ENCODE results near the gene IRAK3. TPM values are rescaled to one million over a fixed set of nuclear protein-coding genes. Genes with fewer than 3 reads are reported as not detected.
"Not testable (repeated sequence)": the region's sequence is repeated elsewhere in the genome, so short reads cannot be mapped to it uniquely, and the experiment has no call there.

The IRAK3 gene
- total RNA-seq, 1 experiment from 2014 or later, result 0.44 TPM

GRCh38 chr12:66232263-66232662 lies 43.2 kb downstream of the IRAK3 start:
- no CpG with 5 or more reads among the region's 3 CpGs for WGBS (ENCODE audit: extremely low coverage, insufficient read length, low lambda C conversion rate)
- Histone ChIP-seq H3K14ac (ENCODE audit: insufficient read depth, low read length) (no peak overlapping the region), H4K91ac (ENCODE audit: insufficient read length, low read depth, low read length) (no peak overlapping the region), H3K23me2 (ENCODE audit: insufficient read length, low read depth, low read length, poor library complexity, severe bottlenecking) (no peaks in the 10 kb centered on the region), H3K9me3 (ENCODE audit: control insufficient read depth, low read depth, low read length) (no peaks in the 10 kb centered on the region), H3K23ac (ENCODE audit: insufficient read length, low read depth, low read length) (no peak overlapping the region), H2AFZ (ENCODE audit: low read length) (no peak overlapping the region), H2BK20ac (ENCODE audit: low read depth, low read length, poor library complexity, severe bottlenecking) (no peak overlapping the region), H3T11ph (ENCODE audit: low read length) (no peak overlapping the region), H3K4me2 (ENCODE audit: insufficient read depth, insufficient read length, low read length) (no peak overlapping the region), H3K79me2 (ENCODE audit: insufficient read depth, low read length) (no peaks in the 10 kb centered on the region), H3K27ac (ENCODE audit: insufficient read length, low read depth, low read length) (no peak overlapping the region), H3K4ac (ENCODE audit: low read depth, low read length) (no peak overlapping the region), H4K8ac (replicated peaks; ENCODE audit: insufficient read length, low read depth, low read length) (no peak overlapping the region), H2BK12ac (ENCODE audit: insufficient read length, low read depth, low read length) (no peak overlapping the region), H3K79me1 (ENCODE audit: insufficient read depth, low read depth, low read length, poor library complexity, severe bottlenecking) (no peaks in the 10 kb centered on the region), H4K5ac (ENCODE audit: insufficient read length, low read depth, low read length) (no peak overlapping the region), H3K27me3 (ENCODE audit: insufficient read depth, low read length) (no peaks in the 10 kb centered on the region), H2BK15ac (ENCODE audit: low read depth, low read length) (no peak overlapping the region), H3K9ac (ENCODE audit: extremely low read depth, insufficient read length, low read length) (no peak overlapping the region), H3K4me1 (ENCODE audit: insufficient read depth, low read length) (no peaks in the 10 kb centered on the region), H3K56ac (ENCODE audit: insufficient read length, low read depth, low read length) (no peak overlapping the region), H2AK5ac (ENCODE audit: insufficient read length, low read length) (no peak overlapping the region), H4K20me1 (ENCODE audit: control insufficient read depth, insufficient read depth, insufficient read length) (no peaks in the 10 kb centered on the region), H2BK120ac (ENCODE audit: low read depth, low read length, poor library complexity, severe bottlenecking) (no peak overlapping the region), H3K18ac (ENCODE audit: insufficient read length, low read depth, low read length) (no peak overlapping the region), H2BK5ac (ENCODE audit: insufficient read length, low read length) (no peak overlapping the region)
- Mint-ChIP-seq H3K4me1 (peaks cover 5 to 6% of the 10 kb centered on the region in 2 experiments), H3K27me3 (ENCODE audit: low read depth) (peaks cover 8% of the 10 kb centered on the region), H3K27ac (no peak overlapping the region), H3K4me3 (no peak overlapping the region), H3K9me3 (no peaks in the 10 kb centered on the region), H3K36me3 (ENCODE audit: insufficient read depth in 1 of 3, low read depth in 3 of 3) (no peaks in the 10 kb centered on the region; a peak in 1 of 7 replicates)
- DNase-seq, result no peak
- no peak for TF ChIP-seq CTCF (conservative IDR thresholded peaks at IDR 0.05)

DNA sequence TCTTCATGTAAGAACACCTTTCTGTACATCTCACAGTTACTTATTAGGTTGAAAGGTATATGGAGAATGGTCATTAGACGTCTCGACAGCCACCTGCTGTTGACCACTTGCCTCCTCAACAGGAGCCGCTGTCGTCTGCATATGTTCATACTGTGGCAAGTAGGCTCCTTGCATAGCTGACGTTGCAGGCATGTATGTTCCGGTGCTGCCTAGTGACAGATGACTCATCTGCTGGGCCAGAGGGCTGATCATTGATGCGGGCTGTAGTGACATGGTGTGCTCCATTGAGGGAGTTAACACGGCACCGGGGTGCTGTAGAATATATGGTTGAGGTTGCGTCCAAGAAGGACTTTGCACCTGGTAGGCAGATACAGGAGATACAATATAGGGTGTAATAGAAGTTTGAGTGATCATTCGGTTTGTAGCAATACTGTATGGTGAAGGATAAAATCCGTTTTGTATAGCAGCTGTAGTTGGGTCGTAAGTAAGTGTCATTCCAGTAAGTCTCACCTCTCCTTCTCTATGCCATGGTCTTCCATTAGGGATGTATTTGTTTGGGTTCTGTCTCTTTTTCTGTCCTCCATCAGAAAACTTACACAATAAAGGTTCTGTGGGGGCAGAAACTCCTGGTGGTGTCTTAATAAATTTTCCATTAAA lies 45.2 kb downstream of the IRAK3 start:
- H3K27me3 Mint-ChIP-seq (ENCODE audit: low read depth); H3K27ac Mint-ChIP-seq; H2BK12ac ChIP-seq (ENCODE audit: insufficient read length, low read depth, low read length); H3T11ph ChIP-seq (ENCODE audit: low read length); H3K23me2 ChIP-seq (ENCODE audit: insufficient read length, low read depth, low read length, poor library complexity, severe bottlenecking); H3K56ac ChIP-seq (ENCODE audit: insufficient read length, low read depth, low read length); H2BK20ac ChIP-seq (ENCODE audit: low read depth, low read length, poor library complexity, severe bottlenecking); H4K8ac ChIP-seq (replicated peaks; ENCODE audit: insufficient read length, low read depth, low read length); H3K9me3 ChIP-seq (ENCODE audit: control insufficient read depth, low read depth, low read length); H3K27ac ChIP-seq (ENCODE audit: insufficient read length, low read depth, low read length); H3K18ac ChIP-seq (ENCODE audit: insufficient read length, low read depth, low read length); H3K9ac ChIP-seq (ENCODE audit: extremely low read depth, insufficient read length, low read length); H3K4me1 ChIP-seq (ENCODE audit: insufficient read depth, low read length); H3K36me3 Mint-ChIP-seq (ENCODE audit: insufficient read depth in 1 of 3, low read depth in 3 of 3); H3K27me3 ChIP-seq (ENCODE audit: insufficient read depth, low read length); H4K5ac ChIP-seq (ENCODE audit: insufficient read length, low read depth, low read length); H2AFZ ChIP-seq (ENCODE audit: low read length); H3K79me1 ChIP-seq (ENCODE audit: insufficient read depth, low read depth, low read length, poor library complexity, severe bottlenecking); H4K20me1 ChIP-seq (ENCODE audit: control insufficient read depth, insufficient read depth, insufficient read length); H3K4me2 ChIP-seq (ENCODE audit: insufficient read depth, insufficient read length, low read length); H3K9me3 Mint-ChIP-seq; H3K14ac ChIP-seq (ENCODE audit: insufficient read depth, low read length); H2BK120ac ChIP-seq (ENCODE audit: low read depth, low read length, poor library complexity, severe bottlenecking); H3K79me2 ChIP-seq (ENCODE audit: insufficient read depth, low read length); H3K23ac ChIP-seq (ENCODE audit: insufficient read length, low read depth, low read length); H2BK5ac ChIP-seq (ENCODE audit: insufficient read length, low read length); H2BK15ac ChIP-seq (ENCODE audit: low read depth, low read length); H3K4ac ChIP-seq (ENCODE audit: low read depth, low read length); H2AK5ac ChIP-seq (ENCODE audit: insufficient read length, low read length); H4K91ac ChIP-seq (ENCODE audit: insufficient read length, low read depth, low read length): not testable (repeated sequence)
- DNase-seq, result peak; percentile 68
- WGBS (ENCODE audit: extremely low coverage, insufficient read length, low lambda C conversion rate), result no CpG with 5 or more reads among the region's 13 CpGs
- H3K4me1 Mint-ChIP-seq, result peaks cover 16% of the 10 kb centered on the region in 2 experiments
- H3K4me3 Mint-ChIP-seq, result peak overlapping the region; percentile 61 to 81
